H9 (cell line): ENCODE results near the gene MPC1. TPM values are rescaled to one million over a fixed set of nuclear protein-coding genes. Genes with fewer than 3 reads are reported as not detected.
A peak's percentile ranks its signal among the peaks of the same experiment; 100 is the strongest.

Experiments
- DNase-seq: peaks from one replicate; pipeline ENCODE4 v3.0.0-alpha.2; 2017
- H2AFZ ChIP-seq: one replicate; pipeline ENCODE4 v1.6.1; 2013; ENCODE audit warnings: mild to moderate bottlenecking, low read length, control low read depth, moderate library complexity
- H2AK5ac ChIP-seq: 2 replicates; pipeline ENCODE4 v1.6.1; 2013; ENCODE audit warnings: low read length, control low read depth, mixed read lengths; ENCODE audit not compliant: insufficient read length
- H2BK120ac ChIP-seq: one replicate; pipeline ENCODE4 v1.6.1; 2013; ENCODE audit warnings: low read depth, mild to moderate bottlenecking, low read length, control low read depth, inconsistent platforms; ENCODE audit not compliant: poor library complexity, severe bottlenecking
- H2BK12ac ChIP-seq: 2 replicates; pipeline ENCODE4 v1.6.1; 2013; ENCODE audit warnings: low read length, control low read depth, mixed read lengths, low read depth; ENCODE audit not compliant: insufficient read length
- H2BK15ac ChIP-seq: 2 replicates; pipeline ENCODE4 v1.6.1; 2013; ENCODE audit warnings: low read depth, low read length, control low read depth
- H2BK20ac ChIP-seq: one replicate; pipeline ENCODE4 v1.6.1; 2013; ENCODE audit warnings: low read depth, mild to moderate bottlenecking, low read length, control low read depth, inconsistent platforms; ENCODE audit not compliant: poor library complexity, severe bottlenecking
- H2BK5ac ChIP-seq: 2 replicates; pipeline ENCODE4 v1.6.1; 2013; ENCODE audit warnings: low read length, control low read depth, mixed read lengths; ENCODE audit not compliant: insufficient read length
- H3K14ac ChIP-seq: 2 replicates; pipeline ENCODE4 v1.6.1; 2013; ENCODE audit warnings: low read length, control low read depth; ENCODE audit not compliant: insufficient read depth
- H3K18ac ChIP-seq: 2 replicates; pipeline ENCODE4 v1.6.1; 2013; ENCODE audit warnings: low read depth, mild to moderate bottlenecking, mixed read lengths, low read length, control low read depth; ENCODE audit not compliant: insufficient read length
- H3K23ac ChIP-seq: 2 replicates; pipeline ENCODE4 v1.6.1; 2013; ENCODE audit warnings: low read length, control low read depth, mixed read lengths, low read depth; ENCODE audit not compliant: insufficient read length
- H3K23me2 ChIP-seq: 2 replicates; pipeline ENCODE4 v1.6.1; 2013; ENCODE audit warnings: low read depth, mild to moderate bottlenecking, mixed read lengths, low read length, control low read depth; ENCODE audit not compliant: insufficient read length, poor library complexity, severe bottlenecking
- H3K27ac ChIP-seq: 2 replicates; pipeline ENCODE4 v1.5.1; 2013; ENCODE audit warnings: low read length, control low read depth, mixed read lengths, low read depth; ENCODE audit not compliant: insufficient read length
- H3K27me3 ChIP-seq: 2 replicates; pipeline ENCODE4 v1.6.1; 2013; ENCODE audit warnings: low read length, control low read depth, inconsistent platforms; ENCODE audit not compliant: insufficient read depth
- H3K4ac ChIP-seq: 2 replicates; pipeline ENCODE4 v1.6.1; 2013; ENCODE audit warnings: low read depth, mild to moderate bottlenecking, control low read depth, inconsistent platforms, low read length, moderate library complexity
- H3K4me1 ChIP-seq: 2 replicates; pipeline ENCODE4 v1.6.1; 2013; ENCODE audit warnings: low read length, control low read depth, inconsistent platforms; ENCODE audit not compliant: insufficient read depth
- H3K4me2 ChIP-seq: 2 replicates; pipeline ENCODE4 v1.6.1; 2013; ENCODE audit warnings: low read length, control low read depth, mixed read lengths; ENCODE audit not compliant: insufficient read length, insufficient read depth
- H3K56ac ChIP-seq: 2 replicates; pipeline ENCODE4 v1.6.1; 2013; ENCODE audit warnings: low read depth, mild to moderate bottlenecking, mixed read lengths, low read length, control low read depth; ENCODE audit not compliant: insufficient read length
- H3K79me1 ChIP-seq: 2 replicates; pipeline ENCODE4 v1.6.1; 2013; ENCODE audit warnings: low read depth, mild to moderate bottlenecking, moderate library complexity, low read length, control low read depth, inconsistent platforms; ENCODE audit not compliant: insufficient read depth, poor library complexity, severe bottlenecking
- H3K79me2 ChIP-seq: 2 replicates; pipeline ENCODE4 v1.6.1; 2013; ENCODE audit warnings: low read length, control low read depth, inconsistent platforms; ENCODE audit not compliant: insufficient read depth
- H3K9ac ChIP-seq: 2 replicates; pipeline ENCODE4 v1.6.1; 2013; ENCODE audit warnings: low read length, control low read depth, mixed read lengths; ENCODE audit not compliant: insufficient read length; ENCODE audit errors: extremely low read depth
- H3K9me3 ChIP-seq: one replicate; pipeline ENCODE4 v1.6.1; 2013; ENCODE audit warnings: low read depth, low read length, inconsistent platforms; ENCODE audit not compliant: control insufficient read depth
- H3T11ph ChIP-seq: one replicate; pipeline ENCODE4 v1.6.1; 2013; ENCODE audit warnings: mild to moderate bottlenecking, low read length, control low read depth, inconsistent platforms
- H4K20me1 ChIP-seq: one replicate; pipeline ENCODE4 v1.6.1; 2013; ENCODE audit not compliant: control insufficient read depth, insufficient read length, insufficient read depth
- H4K5ac ChIP-seq: 2 replicates; pipeline ENCODE4 v1.6.1; 2013; ENCODE audit warnings: low read depth, mild to moderate bottlenecking, mixed read lengths, low read length, control low read depth; ENCODE audit not compliant: insufficient read length
- H4K8ac ChIP-seq: replicated peaks from 2 replicates; pipeline ENCODE4 v1.6.1; 2013; ENCODE audit warnings: low read length, control low read depth, mixed read lengths, low read depth; ENCODE audit not compliant: insufficient read length
- H4K91ac ChIP-seq: 2 replicates; pipeline ENCODE4 v1.6.1; 2013; ENCODE audit warnings: low read depth, mild to moderate bottlenecking, moderate library complexity, mixed read lengths, low read length, control low read depth; ENCODE audit not compliant: insufficient read length
- H3K27ac Mint-ChIP-seq, 3 experiments: 2 replicates in 2 of 3; 3 replicates in 1 of 3; pipeline ENCODE4 v1.8.0; 2020 to 2021; ENCODE audit warnings: mixed read lengths in 3 of 3, mild to moderate bottlenecking in 1 of 3, moderate library complexity in 1 of 3
- H3K27me3 Mint-ChIP-seq: 2 replicates; pipeline ENCODE4 v1.8.0; 2021; ENCODE audit warnings: low read depth, mild to moderate bottlenecking, moderate library complexity, mixed read lengths
- H3K36me3 Mint-ChIP-seq, 3 experiments: 2 replicates in 2 of 3; 3 replicates in 1 of 3; pipeline ENCODE4 v1.8.0; 2020 to 2021; ENCODE audit warnings: low read depth in 3 of 3, mixed read lengths in 3 of 3; ENCODE audit not compliant: insufficient read depth in 1 of 3
- H3K4me1 Mint-ChIP-seq, 2 experiments: 2 replicates each; pipeline ENCODE4 v1.8.0; 2020; ENCODE audit warnings: mixed read lengths in 2 of 2
- H3K4me3 Mint-ChIP-seq, 2 experiments: 2 replicates in 1 of 2; 3 replicates in 1 of 2; pipeline ENCODE4 v1.8.0; 2020 to 2021; ENCODE audit warnings: mild to moderate bottlenecking in 2 of 2, mixed read lengths in 2 of 2, moderate library complexity in 1 of 2
- H3K9me3 Mint-ChIP-seq, 2 experiments: 2 replicates in 1 of 2; 3 replicates in 1 of 2; pipeline ENCODE4 v1.8.0; 2020; ENCODE audit warnings: mild to moderate bottlenecking in 2 of 2, mixed read lengths in 2 of 2, moderate library complexity in 1 of 2
- WGBS: extraction: QIAGEN DNeasy Blood & Tissue Kit; methylation state at CpG from one replicate; pipeline ENCODE4 v1.1.7; 2013; ENCODE audit warnings: missing lambda C conversion rate, low lambda C conversion rate, mixed read lengths; ENCODE audit not compliant: insufficient read length; ENCODE audit errors: extremely low coverage; 5-methylcytosine and 5-hydroxymethylcytosine counted together
- total RNA-seq: library from RNA; stranded (reverse); gene quantifications from 2 replicates; pipeline ENCODE4 v1.2.1, GENCODE V29; 2021
- TF ChIP-seq, protein P1 (sequence below): fragments of 200-600 bp; sonication (generic); conservative IDR thresholded peaks from 3 replicates; pipeline ENCODE4 v1.8.0; 2021; ENCODE audit warnings: antibody characterized with exemption, mild to moderate bottlenecking

MPC1 gene
- total RNA-seq, 1 experiment from 2014 or later, result 10.0 TPM

- Histone ChIP-seq H2AK5ac (no peak overlapping the region), H3K4me2 (no peak overlapping the region), H4K20me1 (no peaks in the 10 kb centered on the region), H4K91ac (no peak overlapping the region), H3K9me3 (no peaks in the 10 kb centered on the region), H2BK20ac (no peak overlapping the region), H3K18ac (no peak overlapping the region), H2BK12ac (no peak overlapping the region), H2BK120ac (no peak overlapping the region), H3K79me2 (no peaks in the 10 kb centered on the region), H4K8ac (no peak overlapping the region), H4K5ac (no peak overlapping the region), H3K9ac (no peak overlapping the region), H3K23ac (no peak overlapping the region), H3T11ph (no peak overlapping the region), H3K79me1 (no peaks in the 10 kb centered on the region), H3K56ac (no peak overlapping the region), H2BK15ac (no peak overlapping the region), H3K23me2 (no peaks in the 10 kb centered on the region), H3K4me1 (peaks cover 6% of the 10 kb centered on the region; the same call in 1 of the 2 replicates), H3K27ac (no peak overlapping the region), H3K14ac (no peak overlapping the region), H2AFZ (no peak overlapping the region), H3K27me3 (no peaks in the 10 kb centered on the region), H3K4ac (no peak overlapping the region), H2BK5ac (no peak overlapping the region)
- Mint-ChIP-seq H3K27me3 (peaks cover 2% of the 10 kb centered on the region; the same call in 1 of the 2 replicates), H3K9me3 (peaks cover 0 to 6% of the 10 kb centered on the region in 2 experiments; a peak in 2 of 5 replicates), H3K27ac (peak overlapping the region in 1 of 3 experiments; percentile 53; a peak in 1 of 7 replicates), H3K36me3 (peaks cover 0 to 4% (median 0%) of the 10 kb centered on the region in 3 experiments; a peak in 2 of 7 replicates), H3K4me1 (peaks cover 27 to 42% of the 10 kb centered on the region in 2 experiments), H3K4me3 (no peak overlapping the region)
- DNase-seq, result no peak
- no CpG with 5 or more reads among the region's 8 CpGs for WGBS
- TF ChIP-seq, protein P1, sequence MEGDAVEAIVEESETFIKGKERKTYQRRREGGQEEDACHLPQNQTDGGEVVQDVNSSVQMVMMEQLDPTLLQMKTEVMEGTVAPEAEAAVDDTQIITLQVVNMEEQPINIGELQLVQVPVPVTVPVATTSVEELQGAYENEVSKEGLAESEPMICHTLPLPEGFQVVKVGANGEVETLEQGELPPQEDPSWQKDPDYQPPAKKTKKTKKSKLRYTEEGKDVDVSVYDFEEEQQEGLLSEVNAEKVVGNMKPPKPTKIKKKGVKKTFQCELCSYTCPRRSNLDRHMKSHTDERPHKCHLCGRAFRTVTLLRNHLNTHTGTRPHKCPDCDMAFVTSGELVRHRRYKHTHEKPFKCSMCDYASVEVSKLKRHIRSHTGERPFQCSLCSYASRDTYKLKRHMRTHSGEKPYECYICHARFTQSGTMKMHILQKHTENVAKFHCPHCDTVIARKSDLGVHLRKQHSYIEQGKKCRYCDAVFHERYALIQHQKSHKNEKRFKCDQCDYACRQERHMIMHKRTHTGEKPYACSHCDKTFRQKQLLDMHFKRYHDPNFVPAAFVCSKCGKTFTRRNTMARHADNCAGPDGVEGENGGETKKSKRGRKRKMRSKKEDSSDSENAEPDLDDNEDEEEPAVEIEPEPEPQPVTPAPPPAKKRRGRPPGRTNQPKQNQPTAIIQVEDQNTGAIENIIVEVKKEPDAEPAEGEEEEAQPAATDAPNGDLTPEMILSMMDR, result no peak
Measured at GRCh38 chr6:166360243-166361076, 22.3 kb downstream of the MPC1 start.
